DMS153 treated with DMSO at 0.1 percent for 48 hours (cell line): ENCODE results near the gene BTBD18.
"Not testable (repeated sequence)": the region's sequence is repeated elsewhere in the genome, so short reads cannot be mapped to it uniquely, and the experiment has no call there.

Experiments used
- DNase-seq: peaks from one replicate; lab custom pipeline; 2025; ENCODE audit not compliant: unreplicated experiment; lab: John Stamatoyannopoulos, UW

The BTBD18 gene

GRCh38 chr11:57741132-57742086 is 10.2 kb downstream of the BTBD18 start, which contains the start of gene SELENOH:
Gene SELENOH, plus strand, starts transcription at chr11:57741491. Its CDS starts 105 bp downstream, at chr11:57741596.
- DNase-seq = peak; percentile 91

- no peak for DNase-seq
Measured at GRCh38 chr11:57735619-57736298, 15.9 kb downstream of the BTBD18 start.

GRCh38 chr11:57732661-57733060 is 19.0 kb downstream of the BTBD18 start:
- DNase-seq = no peak

GRCh38 chr11:57729479-57729878 is 22.1 kb downstream of the BTBD18 start:
- DNase-seq = no peak

- no peak for DNase-seq
Measured at GRCh38 chr11:57728829-57729228, 22.8 kb downstream of the BTBD18 start.

- no peak for DNase-seq
Measured at GRCh38 chr11:57727185-57727584, 24.4 kb downstream of the BTBD18 start.

- not testable (repeated sequence) for DNase-seq
Measured at GRCh38 chr11:57716726-57717125, 34.9 kb downstream of the BTBD18 start.

GRCh38 chr11:57713835-57714234 is 37.8 kb downstream of the BTBD18 start:
- no peak for DNase-seq

GRCh38 chr11:57712256-57713150 is 39.1 kb downstream of the BTBD18 start, which contains the start of gene TMX2:
Gene TMX2, plus strand, starts transcription at chr11:57712593. Its CDS starts 26 bp downstream, at chr11:57712619.
- DNase-seq = peak; percentile 97

GRCh38 chr11:57711414-57712255 is 40.0 kb downstream of the BTBD18 start, which contains the start of gene MED19:
Gene MED19, minus strand, starts transcription at chr11:57712215. Its CDS starts 36 bp downstream, at chr11:57712179.
- peak; percentile 84 for DNase-seq

GRCh38 chr11:57709802-57710367 is 41.7 kb downstream of the BTBD18 start:
- DNase-seq = no peak

- not testable (repeated sequence) for DNase-seq
Measured at GRCh38 chr11:57705432-57705831, 46.2 kb downstream of the BTBD18 start.

GRCh38 chr11:57704932-57705331 is 46.7 kb downstream of the BTBD18 start:
- DNase-seq = no peak

GRCh38 chr11:57703341-57703740 is 48.3 kb downstream of the BTBD18 start:
- DNase-seq = no peak

GRCh38 chr11:57700425-57700824 is 51.2 kb downstream of the BTBD18 start:
- DNase-seq = no peak

GRCh38 chr11:57699813-57700212 is 51.8 kb downstream of the BTBD18 start:
- no peak for DNase-seq

GRCh38 chr11:57698843-57699365 is 52.7 kb downstream of the BTBD18 start:
- no peak for DNase-seq
